HG02759 (cell line): ENCODE measurements around the gene NPAS3.

Experiments used
- ATAC-seq: cut with Tn5 transposase; IDR thresholded peaks from one replicate; pipeline ENCODE4 v1.9.1; 2021; ENCODE audit warnings: mild to moderate bottlenecking, moderate library complexity; ENCODE audit not compliant: unreplicated experiment

The NPAS3 gene

DNA sequence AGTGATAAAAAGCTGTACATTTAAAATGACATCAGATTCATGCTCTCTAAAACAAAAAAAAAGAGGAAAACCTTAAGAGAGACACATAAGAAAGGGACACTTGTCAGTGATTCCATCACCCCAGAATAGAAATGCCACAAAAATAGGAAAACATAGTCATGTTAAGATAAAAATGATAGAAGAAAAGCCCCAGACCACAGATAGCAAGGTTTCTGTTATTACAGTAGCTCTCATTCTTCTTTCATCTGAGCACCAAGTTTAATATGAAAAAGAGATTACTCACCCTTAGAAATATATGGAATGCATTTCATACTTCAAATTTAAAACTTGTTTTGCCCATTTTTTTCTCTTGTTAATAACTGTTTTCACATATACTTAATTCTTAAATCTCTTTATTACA lies 795.0 kb downstream of the NPAS3 start:
- ATAC-seq, result no peak

GRCh38 chr14:33734387-33734786 lies 795.7 kb downstream of the NPAS3 start:
- ATAC-seq, result no peak

DNA sequence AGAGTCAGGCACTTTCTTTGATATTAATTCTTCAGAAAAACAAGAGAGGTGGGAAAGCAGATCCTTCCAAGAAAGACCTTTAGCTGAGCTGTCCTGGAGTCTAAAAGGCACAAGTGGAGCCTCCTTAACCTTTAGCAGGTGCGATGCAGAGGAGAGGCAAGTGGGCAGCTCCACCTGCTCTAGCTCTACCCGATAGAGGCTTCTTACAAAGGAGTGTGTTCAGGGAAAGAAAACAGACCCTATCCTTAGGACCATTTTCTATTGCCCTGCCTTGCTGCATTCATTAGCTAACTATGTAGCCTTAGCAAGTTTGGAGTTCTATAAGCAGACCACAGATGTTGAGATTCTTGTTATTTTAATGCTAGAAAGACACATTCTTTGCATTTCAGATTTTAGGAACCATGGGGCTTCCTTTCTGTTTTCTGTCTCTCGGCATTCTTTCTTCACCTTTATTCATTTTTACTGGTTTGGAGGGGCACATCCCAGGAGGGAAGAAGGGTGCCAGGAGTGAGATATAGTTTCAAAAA lies 797.7 kb downstream of the NPAS3 start:
- ATAC-seq, result no peak

GRCh38 chr14:33736979-33737378 lies 798.3 kb downstream of the NPAS3 start:
- ATAC-seq, result no peak

- no peak for ATAC-seq
These were observed 798.8 kb downstream of the NPAS3 start for GRCh38 chr14:33737446-33737845.

DNA sequence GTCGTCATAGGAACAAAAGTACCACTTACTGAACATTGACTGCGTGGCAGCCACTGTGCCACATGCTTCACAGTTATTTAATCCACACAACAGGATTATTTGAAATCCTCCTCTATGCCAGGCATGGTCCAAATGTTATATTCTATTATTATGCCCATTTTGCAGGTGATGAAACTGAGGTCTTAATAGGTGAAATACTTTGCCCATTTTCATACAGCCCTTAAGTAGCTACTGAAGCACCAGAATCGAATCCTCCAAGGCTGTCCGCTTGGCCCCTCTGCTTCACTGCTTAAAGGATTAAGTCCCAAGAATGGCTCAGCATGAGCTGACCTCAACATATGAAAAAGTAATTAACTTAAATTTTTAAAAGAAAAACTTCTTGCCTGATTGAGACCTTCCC lies 799.4 kb downstream of the NPAS3 start:
- ATAC-seq, result no peak

DNA sequence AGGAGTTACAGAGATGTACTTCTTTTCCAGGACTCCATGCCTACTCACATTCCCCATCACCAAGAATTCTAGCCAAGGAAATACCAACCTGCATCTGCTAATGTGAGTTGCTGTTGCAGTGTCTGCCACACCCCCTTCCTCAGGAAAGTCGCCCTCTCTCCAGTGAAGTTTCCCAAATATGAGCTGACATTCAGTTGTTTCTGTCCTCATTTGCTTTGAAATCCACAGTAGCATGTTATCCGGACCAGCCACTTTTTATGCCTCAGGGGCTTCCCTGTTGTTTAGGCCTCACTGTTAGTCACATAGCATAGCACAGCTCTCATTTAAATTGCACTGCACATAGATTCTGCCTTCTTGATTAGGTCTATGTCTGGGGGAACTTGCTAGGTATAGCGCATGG lies 799.8 kb downstream of the NPAS3 start:
- no peak for ATAC-seq

- no peak for ATAC-seq
These were observed 801.9 kb downstream of the NPAS3 start for GRCh38 chr14:33740531-33740930.

GRCh38 chr14:33742166-33742565 lies 803.5 kb downstream of the NPAS3 start:
- no peak for ATAC-seq

- ATAC-seq, result no peak
These were observed 806.5 kb downstream of the NPAS3 start for GRCh38 chr14:33745163-33745562.

GRCh38 chr14:33747749-33748148 lies 809.1 kb downstream of the NPAS3 start:
- no peak for ATAC-seq

GRCh38 chr14:33754261-33754660 lies 815.6 kb downstream of the NPAS3 start:
- ATAC-seq, result no peak

DNA sequence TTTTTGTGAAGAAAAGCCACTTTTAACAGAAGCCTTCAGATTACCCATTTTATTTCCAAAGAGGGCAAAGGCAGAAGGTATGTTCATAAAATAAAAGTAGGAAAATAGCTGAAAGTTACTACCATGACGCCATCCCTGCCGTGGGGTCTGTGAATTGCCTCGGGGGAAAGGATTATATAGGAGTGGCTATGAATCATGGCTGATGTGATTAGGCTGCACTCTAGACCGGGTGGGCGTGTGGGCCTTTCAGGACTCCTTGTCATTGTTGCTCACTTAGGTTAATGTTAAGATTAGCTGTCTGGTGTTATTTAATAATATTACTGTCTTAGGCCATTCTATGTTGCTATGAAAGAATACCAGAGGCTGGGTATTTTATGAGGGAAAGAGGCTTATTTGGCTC lies 816.7 kb downstream of the NPAS3 start:
- ATAC-seq, result no peak

GRCh38 chr14:33756833-33757232 lies 818.2 kb downstream of the NPAS3 start:
- ATAC-seq, result no peak

GRCh38 chr14:33758547-33758946 lies 819.9 kb downstream of the NPAS3 start:
- ATAC-seq, result no peak

GRCh38 chr14:33762161-33762851 lies 823.6 kb downstream of the NPAS3 start:
- no peak for ATAC-seq

DNA sequence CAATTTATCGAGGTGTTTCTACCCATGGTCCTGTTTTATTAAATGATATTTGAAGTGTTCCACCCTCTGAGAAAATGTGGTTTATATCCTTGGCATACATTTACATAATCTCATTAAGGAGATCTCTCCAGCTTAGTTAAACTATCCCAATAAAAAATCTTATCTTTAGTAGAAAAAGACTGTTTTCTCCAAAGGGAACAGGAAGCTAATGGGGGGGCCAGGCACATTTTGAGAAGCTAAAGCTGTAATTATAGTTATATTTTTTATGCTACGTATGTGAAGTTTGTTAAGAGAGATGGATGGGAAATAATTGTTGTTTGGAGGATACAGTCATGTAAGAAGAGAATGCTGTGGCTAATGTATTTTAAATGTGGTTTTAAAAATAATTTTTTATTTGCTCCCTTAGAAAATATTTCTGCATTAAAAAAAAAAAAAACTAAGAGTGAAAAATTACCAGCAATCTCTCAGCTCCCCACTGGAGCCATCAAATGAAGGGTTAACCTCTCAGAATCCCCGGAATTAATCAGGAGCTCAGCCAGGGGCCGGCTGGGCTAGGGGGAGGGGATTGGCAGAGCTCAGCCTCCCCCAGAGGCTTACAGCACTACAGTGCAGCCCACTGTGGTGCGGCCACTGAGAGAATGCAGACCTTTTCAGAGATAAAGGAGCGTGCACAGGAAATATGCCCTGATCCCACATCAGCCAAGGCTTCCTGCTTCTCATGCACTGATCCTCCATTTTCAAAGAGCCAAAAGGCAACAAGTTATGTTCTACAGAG lies 826.4 kb downstream of the NPAS3 start:
- ATAC-seq, result no peak

DNA sequence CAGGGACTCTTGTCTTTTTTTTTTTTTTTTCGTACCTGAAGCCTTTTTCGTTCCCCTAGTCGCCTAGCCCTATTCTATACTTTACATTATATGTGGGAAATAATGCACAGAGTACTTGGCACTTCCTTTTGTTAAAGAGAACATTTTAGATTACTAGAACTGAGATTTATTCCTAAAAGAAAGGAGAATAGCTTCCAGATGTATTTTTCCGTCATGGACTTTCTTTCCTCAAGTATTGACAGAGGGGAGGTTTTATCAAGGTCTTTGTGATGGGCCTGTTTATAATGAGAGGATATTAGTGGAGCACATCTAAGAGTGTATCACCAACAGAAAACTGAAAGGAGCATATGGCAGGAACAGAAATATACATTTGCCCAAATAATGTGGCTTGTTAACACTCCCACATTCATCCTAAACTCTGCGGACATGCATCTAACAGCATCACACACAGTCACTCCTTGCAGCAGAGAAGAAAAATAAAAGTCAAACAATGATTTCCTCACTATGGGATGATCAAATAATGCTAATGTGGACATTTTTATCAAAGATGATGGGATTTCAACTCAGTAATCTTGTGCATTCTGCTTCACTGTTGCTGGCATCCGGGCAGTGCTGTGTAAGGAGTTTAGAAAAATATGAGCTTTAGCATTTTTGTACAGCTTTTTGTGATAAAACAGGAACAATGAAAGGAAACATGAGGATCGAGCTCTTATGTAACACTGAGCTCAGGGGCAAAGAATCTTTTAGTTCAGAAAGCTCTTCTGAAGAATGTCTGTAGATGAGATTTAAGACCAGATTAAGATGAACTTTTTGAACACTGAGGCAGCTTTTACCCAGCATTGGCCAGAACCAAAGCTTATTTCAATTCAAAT lies 829.1 kb downstream of the NPAS3 start:
- ATAC-seq, result no peak

DNA sequence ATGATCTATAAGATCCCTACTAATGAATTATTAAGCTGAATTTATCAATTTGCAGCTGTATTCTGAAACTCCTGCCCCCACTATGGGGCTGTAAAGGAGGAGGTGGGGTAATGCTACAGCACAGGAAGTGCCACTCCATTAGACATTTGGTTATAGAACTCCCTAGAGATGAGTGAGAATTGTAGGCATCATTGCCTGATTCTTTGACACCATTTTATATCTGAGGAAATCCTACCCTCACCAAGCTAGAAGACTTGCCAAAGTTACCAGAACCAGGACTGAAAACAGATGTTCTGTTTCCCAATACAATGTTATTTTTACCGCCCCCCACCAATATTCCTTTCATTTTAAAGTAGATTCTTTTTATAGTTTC lies 829.8 kb downstream of the NPAS3 start:
- ATAC-seq, result no peak

GRCh38 chr14:33773205-33774030 lies 834.7 kb downstream of the NPAS3 start:
- ATAC-seq, result no peak

- ATAC-seq, result no peak
These were observed 835.5 kb downstream of the NPAS3 start for GRCh38 chr14:33774161-33774560.
